ENCODE data around the gene SLC44A1. TPM values are rescaled to one million over a fixed set of nuclear protein-coding genes. Genes with fewer than 3 reads are reported as not detected.

SLC44A1 gene
- total RNA-seq, 1 donor from 2014 or later, result 13.9 TPM

- Mint-ChIP-seq H3K27me3 (ENCODE audit: low read depth) (no peaks in the 10 kb centered on the region), H3K27ac (ENCODE audit: unreplicated experiment) (no peak overlapping the region), H3K4me3 (no peak overlapping the region), H3K4me1 (peaks cover 10% of the 10 kb centered on the region), H3K9me3 (peaks cover 12% of the 10 kb centered on the region), H3K36me3 (ENCODE audit: low read depth) (peaks cover 8% of the 10 kb centered on the region)
- TF ChIP-seq CTCF (conservative IDR thresholded peaks at IDR 0.05), result no peak
- DNase-seq (ENCODE audit: low read depth, low spot score), result no peak
These were observed 25.1 kb upstream of the SLC44A1 start for GRCh38 chr9:105219291-105219805.

GRCh38 chr9:105220451-105220850 is 24.0 kb upstream of the SLC44A1 start:
- Mint-ChIP-seq H3K4me3 (no peak overlapping the region), H3K36me3 (ENCODE audit: low read depth) (peaks cover 11% of the 10 kb centered on the region), H3K27ac (ENCODE audit: unreplicated experiment) (no peak overlapping the region), H3K4me1 (peaks cover 10% of the 10 kb centered on the region), H3K9me3 (peaks cover 15% of the 10 kb centered on the region), H3K27me3 (ENCODE audit: low read depth) (no peaks in the 10 kb centered on the region)
- no peak for TF ChIP-seq CTCF (conservative IDR thresholded peaks at IDR 0.05)
- no peak for DNase-seq (ENCODE audit: low read depth, low spot score)

- no peak overlapping the region for H3K27ac Mint-ChIP-seq (ENCODE audit: unreplicated experiment)
- H3K27me3 Mint-ChIP-seq (ENCODE audit: low read depth), result no peaks in the 10 kb centered on the region
- H3K36me3 Mint-ChIP-seq (ENCODE audit: low read depth), result peaks cover 11% of the 10 kb centered on the region
- H3K4me3 Mint-ChIP-seq, result no peak overlapping the region
- DNase-seq (ENCODE audit: low read depth, low spot score), result no peak
- H3K9me3 Mint-ChIP-seq, result peaks cover 15% of the 10 kb centered on the region
- no peaks in the 10 kb centered on the region for H3K4me1 Mint-ChIP-seq
- TF ChIP-seq CTCF (conservative IDR thresholded peaks at IDR 0.05), result no peak
These were observed 20.8 kb upstream of the SLC44A1 start for GRCh38 chr9:105223544-105224140.

GRCh38 chr9:105226055-105226454 is 18.4 kb upstream of the SLC44A1 start:
- Mint-ChIP-seq H3K4me3 (no peak overlapping the region), H3K9me3 (peaks cover 15% of the 10 kb centered on the region), H3K4me1 (no peaks in the 10 kb centered on the region), H3K27me3 (ENCODE audit: low read depth) (no peaks in the 10 kb centered on the region), H3K36me3 (ENCODE audit: low read depth) (peaks cover 11% of the 10 kb centered on the region), H3K27ac (ENCODE audit: unreplicated experiment) (no peak overlapping the region)
- no peak for TF ChIP-seq CTCF (conservative IDR thresholded peaks at IDR 0.05)
- no peak for DNase-seq (ENCODE audit: low read depth, low spot score)

GRCh38 chr9:105232207-105232606 is 12.2 kb upstream of the SLC44A1 start:
- H3K36me3 Mint-ChIP-seq (ENCODE audit: low read depth), result no peaks in the 10 kb centered on the region
- no peaks in the 10 kb centered on the region for H3K4me1 Mint-ChIP-seq
- DNase-seq (ENCODE audit: low read depth, low spot score), result no peak
- no peak overlapping the region for H3K4me3 Mint-ChIP-seq
- no peaks in the 10 kb centered on the region for H3K9me3 Mint-ChIP-seq
- no peak for TF ChIP-seq CTCF (conservative IDR thresholded peaks at IDR 0.05)
- H3K27me3 Mint-ChIP-seq (ENCODE audit: low read depth), result no peaks in the 10 kb centered on the region
- H3K27ac Mint-ChIP-seq (ENCODE audit: unreplicated experiment), result no peak overlapping the region
